Right lobe of liver (tissue), 6 donors: ENCODE data around the gene OSGEPL1. TPM values are rescaled to one million over a fixed set of nuclear protein-coding genes. Genes with fewer than 3 reads are reported as not detected.

Experiments used
- ATAC-seq, 4 donors: fragments of 200-7000 bp; cut with Tn5 transposase; one replicate each; pipeline ENCODE4 v1.9.1; 2020; ENCODE audit warnings: mild to moderate bottlenecking in 4 of 4, moderate library complexity in 4 of 4
- DNase-seq, 3 donors: peaks; one replicate each; pipeline ENCODE4 v3.0.0-alpha.2; 2020
- H3K27ac ChIP-seq, 3 donors: fragments of 200-600 bp; one replicate each; pipeline ENCODE4 v1.8.0; 2022
- H3K27me3 ChIP-seq, 2 donors: fragments of 200-600 bp; one replicate each; pipeline ENCODE4 v1.8.0; 2022
- H3K36me3 ChIP-seq, 4 donors: fragments of 200-600 bp; sonication (generic) in 1 of 4; one replicate each; pipeline versions ENCODE4 v1.5.1 to v1.8.0; 2017 to 2022; ENCODE audit warnings: control low read depth in 1 of 4
- H3K4me1 ChIP-seq, 4 donors: fragments of 200-600 bp; sonication (generic) in 1 of 4; one replicate each; pipeline versions ENCODE4 v1.5.1 to v1.8.0; 2017 to 2022; ENCODE audit warnings: control low read depth in 1 of 4
- H3K4me3 ChIP-seq, 3 donors: fragments of 200-600 bp; one replicate each; pipeline ENCODE4 v1.8.0; 2022
- H3K9me3 ChIP-seq, 4 donors: fragments of 200-600 bp; sonication (generic) in 1 of 4; one replicate each; pipeline versions ENCODE4 v1.5.1 to v1.8.0; 2017 to 2022; ENCODE audit warnings: control low read depth in 1 of 4
- CTCF ChIP-seq, 4 donors: fragments of 200-600 bp in 3 of 4; fragments of 450-650 bp in 1 of 4; IDR thresholded peaks; one replicate each; pipeline versions ENCODE4 v1.5.1 to v1.8.0; 2016 to 2022; ENCODE audit warnings: antibody characterized with exemption in 4 of 4, mild to moderate bottlenecking in 2 of 4
- POLR2A ChIP-seq: fragments of 450-650 bp; IDR thresholded peaks from one replicate; pipeline ENCODE4 v1.6.1; 2017; ENCODE audit warnings: antibody characterized with exemption, mild to moderate bottlenecking
- WGBS: methylation state at CpG from one replicate; pipeline ENCODE4 v1.1.6; 2018; ENCODE audit warnings: low coverage, low lambda C conversion rate; ENCODE audit not compliant: insufficient coverage; ENCODE audit errors: missing lambda C conversion rate; 5-methylcytosine and 5-hydroxymethylcytosine counted together
- intact Hi-C, 2 donors: fragments of 100-400 bp; cut with DNase I; formaldehyde crosslinking; loops; one replicate each; pipeline versions ENCODE4 v1.11.2 to v1.14.1; 2022
- long read RNA-seq: library from polyadenylated mRNA; unstranded; transcript quantifications from one replicate; pipeline ENCODE4 v2.0.0, GENCODE V29; 2019
- total RNA-seq, 6 experiments: library from RNA; depleted of rRNA in 2 of 6; stranded (reverse); fragments of >200 nt in 2 of 6; fragmentation: NEBNext Ultra II Directional in 3 of 6; extraction: Animal tissue kit (Norgen Biotek cat#: 25700) in 3 of 6; gene quantifications; one replicate each; pipeline versions ENCODE4 v1.1.0 to v1.2.4, GENCODE V29; 2016 to 2023
- donor health status: DM: no; HTN: yes; CAD: no.
- donor health status: DM: no; HTN: no; CAD: no.
- donor health status: DM: no; HTN: no; CAD: no.
- donor health status: DM: no; HTN: yes; CAD: no.
- donor health status: DM: no; HTN: yes; CAD: no.

OSGEPL1 gene, protein sequence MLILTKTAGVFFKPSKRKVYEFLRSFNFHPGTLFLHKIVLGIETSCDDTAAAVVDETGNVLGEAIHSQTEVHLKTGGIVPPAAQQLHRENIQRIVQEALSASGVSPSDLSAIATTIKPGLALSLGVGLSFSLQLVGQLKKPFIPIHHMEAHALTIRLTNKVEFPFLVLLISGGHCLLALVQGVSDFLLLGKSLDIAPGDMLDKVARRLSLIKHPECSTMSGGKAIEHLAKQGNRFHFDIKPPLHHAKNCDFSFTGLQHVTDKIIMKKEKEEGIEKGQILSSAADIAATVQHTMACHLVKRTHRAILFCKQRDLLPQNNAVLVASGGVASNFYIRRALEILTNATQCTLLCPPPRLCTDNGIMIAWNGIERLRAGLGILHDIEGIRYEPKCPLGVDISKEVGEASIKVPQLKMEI
- total RNA-seq: 1 to 10 TPM; 2.6 to 6.1 (median 4.3) TPM
- long read RNA-seq, partial matches to known transcripts: 0 of 1 reads
- long read RNA-seq, other reads (novel, unspliced or antisense): 0 of 1 reads

DNA sequence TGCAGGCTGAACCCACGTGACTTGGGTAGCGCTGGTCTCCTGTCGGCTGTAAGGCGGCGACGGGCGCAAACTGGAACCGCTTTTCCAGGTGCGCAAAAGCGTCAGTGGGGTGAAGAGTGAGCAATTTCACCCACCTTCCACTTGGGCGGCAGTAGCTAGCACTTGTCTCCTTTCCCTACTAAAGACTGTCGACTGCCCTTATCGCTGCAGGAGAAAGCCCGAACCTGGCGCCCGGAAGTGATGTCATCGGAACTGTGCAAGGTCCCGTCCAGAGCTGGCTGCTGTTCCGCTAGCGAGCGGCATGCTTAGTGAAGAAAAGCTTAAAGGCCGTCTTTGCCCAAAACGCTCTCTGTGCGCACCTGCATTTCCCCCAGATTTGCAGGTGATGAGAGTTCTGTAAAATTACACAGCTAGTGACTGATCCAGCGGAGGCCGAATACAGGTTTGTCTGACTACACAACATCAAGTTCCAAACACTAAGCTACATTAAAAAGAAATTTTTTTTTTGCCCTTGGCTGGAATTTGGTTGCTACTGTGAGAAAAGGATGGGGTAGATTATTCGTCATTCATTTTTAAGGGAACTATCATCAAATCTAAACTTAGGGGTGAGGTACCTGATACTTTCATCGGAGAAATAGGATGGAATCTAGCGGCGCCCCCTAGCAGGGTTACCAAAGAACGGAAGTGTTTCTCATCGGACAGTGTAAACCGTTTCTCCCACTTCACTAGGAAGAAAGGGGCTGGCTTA is at the start of gene OSGEPL1:
TSS of gene OSGEPL1 (minus strand) at position 242 of the 748 bp plus-strand sequence. CDS start 1,152 bp downstream, outside the sequence.
- Histone ChIP-seq H3K9me3 (no peaks in the 10 kb centered on the region), H3K4me1 (peaks cover 0 to 13% (median 0%) of the 10 kb centered on the region in 4 donors), H3K27ac (peak within 1 kb of the TSS; percentile 78 to 84 (median 83)), H3K4me3 (peak within 1 kb of the TSS; percentile 70 to 86 (median 72)), H3K36me3 (no peaks in the 10 kb centered on the region), H3K27me3 (no peaks in the 10 kb centered on the region)
- WGBS: 0% methylated on average over 24 of the region's 33 CpGs
- TF ChIP-seq CTCF (IDR thresholded peaks at IDR 0.05) (peak; percentile 33 to 55 (median 44)), POLR2A (peak; percentile 60)
- intact Hi-C loops: loop anchor here in 1 of 2 donors (10.0 kb wide), 1 partner anchor 98 kb away; the partner anchor contains the start of gene ASNSD1
- ATAC-seq (peak; percentile 97 to 98 (median 98)), DNase-seq (peak; percentile 95 to 96 (median 95))

GRCh38 chr2:189803431-189803830 is 40.8 kb upstream of the OSGEPL1 start:
- 78% methylated on average over 3 of the region's 3 CpGs for WGBS
- ATAC-seq: no peak

GRCh38 chr2:189802396-189802912 is 39.9 kb upstream of the OSGEPL1 start:
- TF ChIP-seq CTCF (IDR thresholded peaks at IDR 0.05) (no peak), POLR2A (no peak)

More at GRCh38 chr2:189803431-189803830, 40.8 kb upstream of the OSGEPL1 start:
- no peak overlapping the region for H3K4me3 ChIP-seq
- TF ChIP-seq CTCF (IDR thresholded peaks at IDR 0.05): no peak
- TF ChIP-seq POLR2A: no peak
- no peaks in the 10 kb centered on the region for H3K36me3 ChIP-seq
- no peaks in the 10 kb centered on the region for H3K27me3 ChIP-seq
- H3K27ac ChIP-seq: no peak overlapping the region
- no peak for DNase-seq
- no peaks in the 10 kb centered on the region for H3K4me1 ChIP-seq
- intact Hi-C loops: no loop called here
- no peaks in the 10 kb centered on the region for H3K9me3 ChIP-seq

GRCh38 chr2:189799531-189799930 is 36.9 kb upstream of the OSGEPL1 start:
- H3K36me3 ChIP-seq: peaks cover 0 to 15% (median 0%) of the 10 kb centered on the region in 4 donors
- no peaks in the 10 kb centered on the region for H3K27me3 ChIP-seq
- H3K4me3 ChIP-seq: no peak overlapping the region
- no peaks in the 10 kb centered on the region for H3K9me3 ChIP-seq
- no peak for DNase-seq
- no peak overlapping the region for H3K27ac ChIP-seq
- no peaks in the 10 kb centered on the region for H3K4me1 ChIP-seq
- no CpG with 5 or more reads among the region's 2 CpGs for WGBS
- TF ChIP-seq CTCF (IDR thresholded peaks at IDR 0.05) (no peak), POLR2A (no peak)
- ATAC-seq: no peak
- intact Hi-C loops: no loop called here

More at GRCh38 chr2:189802396-189802912, 39.9 kb upstream of the OSGEPL1 start:
- Histone ChIP-seq H3K9me3 (no peaks in the 10 kb centered on the region), H3K36me3 (no peaks in the 10 kb centered on the region), H3K27ac (no peak overlapping the region), H3K4me3 (no peak overlapping the region), H3K4me1 (no peaks in the 10 kb centered on the region), H3K27me3 (no peaks in the 10 kb centered on the region)
- intact Hi-C loops: no loop called here
- ATAC-seq: no peak
- no peak for DNase-seq
- 69% methylated on average over 2 of the region's 2 CpGs for WGBS
